Measurements from ENCODE around the gene NME8. TPM values are rescaled to one million over a fixed set of nuclear protein-coding genes. Genes with fewer than 3 reads are reported as not detected.

NME8 gene
- total and polyA plus RNA-seq, 2 donors (not counting 3 experiments of a cell fraction or from before 2014, with no cell fraction given) = not detected

GRCh38 chr7:37912756-37913155 lies 64.4 kb downstream of the NME8 start:
- Histone ChIP-seq H3K4me2 (ENCODE audit: insufficient read depth, low read length) (no peak overlapping the region), H3K27ac (ENCODE audit: insufficient read depth, low read depth, low read length) (no peak overlapping the region), H2AFZ (ENCODE audit: low read depth, low read length) (no peak overlapping the region), H3K27me3 (ENCODE audit: control insufficient read depth in 2 of 2, insufficient read depth in 2 of 2, low read length in 2 of 2) (peaks cover 16 to 18% of the 10 kb centered on the region in 2 experiments), H3K9ac (replicated peaks; ENCODE audit: extremely low read depth, insufficient read depth, low read length) (no peak overlapping the region), H3K9me3 (replicated peaks; ENCODE audit: control insufficient read depth, insufficient read depth, low read length) (no peaks in the 10 kb centered on the region), H4K20me1 (replicated peaks; ENCODE audit: control insufficient read depth, extremely low read depth, insufficient read depth, low read length) (no peaks in the 10 kb centered on the region), H3K36me3 (ENCODE audit: control insufficient read depth in 2 of 2, extremely low read depth in 1 of 2, insufficient read depth in 2 of 2, low read length in 2 of 2) (no peaks in the 10 kb centered on the region), H3K79me2 (ENCODE audit: control insufficient read depth, insufficient read depth, low read length) (no peaks in the 10 kb centered on the region), H3K4me3 (replicated peaks in 1 of 3; ENCODE audit: insufficient read depth in 1 of 3, low read depth in 1 of 3, low read length in 3 of 3) (no peak overlapping the region), H3K4me1 (ENCODE audit: control insufficient read depth, extremely low read depth, insufficient read depth, low read length) (peaks cover 4% of the 10 kb centered on the region), H3K9me1 (replicated peaks; ENCODE audit: control insufficient read depth, extremely low read depth, insufficient read depth, low read length) (no peaks in the 10 kb centered on the region)
- TF ChIP-seq EZH2 (IDR thresholded peaks at IDR 0.05; ENCODE audit: borderline replicate concordance, low read depth, low read length, severe bottlenecking) (no peak), FOS (IDR thresholded peaks at IDR 0.05; ENCODE audit: borderline replicate concordance, insufficient read depth, low read length) (no peak), MYC (IDR thresholded peaks at IDR 0.05; ENCODE audit: low read depth, low read length) (no peak)
- dilution Hi-C loops (cut with MboI; ENCODE audit: extremely low pct_ligation_motif_present, low sequenced_read_pairs) (no loop called here), intact Hi-C loops (cut with micrococcal nuclease) (no loop called here)
- BruUV-seq (replicated peaks) = no TSS peak
- CTCF ChIA-PET = interaction anchor here (3.1 kb wide), 1 partner anchor 10 kb away, joined by 18 read pairs; no protein-coding TSS in a partner anchor
- DNase-seq (ENCODE audit: low read depth, low spot score) (no peak), FAIRE-seq (no peak)
- POLR2A ChIA-PET = no interaction called here

GRCh38 chr7:37915438-37915837 lies 67.0 kb downstream of the NME8 start:
- Histone ChIP-seq H3K27ac (ENCODE audit: insufficient read depth, low read depth, low read length) (no peak overlapping the region), H3K4me2 (ENCODE audit: insufficient read depth, low read length) (no peak overlapping the region), H3K9me3 (replicated peaks; ENCODE audit: control insufficient read depth, insufficient read depth, low read length) (no peaks in the 10 kb centered on the region), H3K36me3 (ENCODE audit: control insufficient read depth in 2 of 2, extremely low read depth in 1 of 2, insufficient read depth in 2 of 2, low read length in 2 of 2) (no peaks in the 10 kb centered on the region), H3K4me3 (replicated peaks in 1 of 3; ENCODE audit: insufficient read depth in 1 of 3, low read depth in 1 of 3, low read length in 3 of 3) (no peak overlapping the region), H3K9me1 (replicated peaks; ENCODE audit: control insufficient read depth, extremely low read depth, insufficient read depth, low read length) (no peaks in the 10 kb centered on the region), H2AFZ (ENCODE audit: low read depth, low read length) (no peak overlapping the region), H3K27me3 (ENCODE audit: control insufficient read depth in 2 of 2, insufficient read depth in 2 of 2, low read length in 2 of 2) (peaks cover 28 to 31% of the 10 kb centered on the region in 2 experiments), H3K79me2 (ENCODE audit: control insufficient read depth, insufficient read depth, low read length) (no peaks in the 10 kb centered on the region), H3K9ac (replicated peaks; ENCODE audit: extremely low read depth, insufficient read depth, low read length) (no peak overlapping the region), H3K4me1 (ENCODE audit: control insufficient read depth, extremely low read depth, insufficient read depth, low read length) (peaks cover 4% of the 10 kb centered on the region), H4K20me1 (replicated peaks; ENCODE audit: control insufficient read depth, extremely low read depth, insufficient read depth, low read length) (no peaks in the 10 kb centered on the region)
- ChIA-PET POLR2A (no interaction called here), CTCF (interaction anchor here (3.6 kb wide), 1 partner anchor 13 kb away, joined by 23 read pairs; no protein-coding TSS in a partner anchor)
- no peak for TF ChIP-seq GATA2 (IDR thresholded peaks at IDR 0.05; ENCODE audit: insufficient read depth, insufficient read length, low read depth, low read length)
- TF ChIP-seq POLR2AphosphoS5 (IDR thresholded peaks at IDR 0.05; ENCODE audit: insufficient read depth, low read depth, low read length) = no peak
- TF ChIP-seq MYC (IDR thresholded peaks at IDR 0.05; ENCODE audit: low read depth, low read length) = no peak
- no peak for TF ChIP-seq MAX (IDR thresholded peaks at IDR 0.05; ENCODE audit: insufficient read depth, insufficient read length)
- TF ChIP-seq, protein P1, sequence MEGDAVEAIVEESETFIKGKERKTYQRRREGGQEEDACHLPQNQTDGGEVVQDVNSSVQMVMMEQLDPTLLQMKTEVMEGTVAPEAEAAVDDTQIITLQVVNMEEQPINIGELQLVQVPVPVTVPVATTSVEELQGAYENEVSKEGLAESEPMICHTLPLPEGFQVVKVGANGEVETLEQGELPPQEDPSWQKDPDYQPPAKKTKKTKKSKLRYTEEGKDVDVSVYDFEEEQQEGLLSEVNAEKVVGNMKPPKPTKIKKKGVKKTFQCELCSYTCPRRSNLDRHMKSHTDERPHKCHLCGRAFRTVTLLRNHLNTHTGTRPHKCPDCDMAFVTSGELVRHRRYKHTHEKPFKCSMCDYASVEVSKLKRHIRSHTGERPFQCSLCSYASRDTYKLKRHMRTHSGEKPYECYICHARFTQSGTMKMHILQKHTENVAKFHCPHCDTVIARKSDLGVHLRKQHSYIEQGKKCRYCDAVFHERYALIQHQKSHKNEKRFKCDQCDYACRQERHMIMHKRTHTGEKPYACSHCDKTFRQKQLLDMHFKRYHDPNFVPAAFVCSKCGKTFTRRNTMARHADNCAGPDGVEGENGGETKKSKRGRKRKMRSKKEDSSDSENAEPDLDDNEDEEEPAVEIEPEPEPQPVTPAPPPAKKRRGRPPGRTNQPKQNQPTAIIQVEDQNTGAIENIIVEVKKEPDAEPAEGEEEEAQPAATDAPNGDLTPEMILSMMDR (IDR thresholded peaks at IDR 0.05; ENCODE audit: extremely low read depth in 1 of 2, insufficient read depth in 1 of 2, low read depth in 1 of 2, low read length in 2 of 2) = no peak
- TF ChIP-seq EZH2 (IDR thresholded peaks at IDR 0.05; ENCODE audit: borderline replicate concordance, low read depth, low read length, severe bottlenecking) = no peak
- TF ChIP-seq JUN (IDR thresholded peaks at IDR 0.05; ENCODE audit: borderline replicate concordance, insufficient read depth, insufficient read length, low read depth) = no peak
- no peak for TF ChIP-seq POLR2A (IDR thresholded peaks at IDR 0.05; ENCODE audit: low read depth, low read length)
- no peak for TF ChIP-seq FOS (IDR thresholded peaks at IDR 0.05; ENCODE audit: borderline replicate concordance, insufficient read depth, low read length)
- intact Hi-C loops (cut with micrococcal nuclease) (loop anchor here (5.0 kb wide), 1 partner anchor 192 kb away; no protein-coding TSS in a partner anchor), dilution Hi-C loops (cut with MboI; ENCODE audit: extremely low pct_ligation_motif_present, low sequenced_read_pairs) (no loop called here)
- BruUV-seq (replicated peaks) = no TSS peak
- no peak for DNase-seq (ENCODE audit: low read depth, low spot score)
- no peak for FAIRE-seq

All from endothelial cell of umbilical vein (primary cell).